Measurements from ENCODE around the gene RAET1E. TPM values are rescaled to one million over a fixed set of nuclear protein-coding genes. Genes with fewer than 3 reads are reported as not detected.

Gene RAET1E
- total and polyA plus RNA-seq, 7 donors, result 0.15 to 0.33 TPM; not detected in 5

- no peak overlapping the region for H3K4me3 ChIP-seq
- intact Hi-C loops (cut with DNase I), result loop anchor here (5.0 kb wide), 1 partner anchor 143 kb away; the partner anchor contains the start of gene LATS1
- H3K36me3 ChIP-seq, result no peaks in the 10 kb centered on the region
- no peak for DNase-seq
- no peak for TF ChIP-seq POLR2AphosphoS5 (IDR thresholded peaks at IDR 0.05)
- no peak for TF ChIP-seq EP300 (IDR thresholded peaks at IDR 0.05)
- no peak for TF ChIP-seq CTCF (IDR thresholded peaks at IDR 0.05)
- no peak for TF ChIP-seq POLR2A (IDR thresholded peaks at IDR 0.05)
- WGBS, 2 donors, result 95 to 98% methylated on average over 5 of the region's 5 CpGs
- no peaks in the 10 kb centered on the region for H3K9me3 ChIP-seq
- H3K27me3 ChIP-seq, result no peaks in the 10 kb centered on the region
- peaks cover 0 to 30% (median 19%) of the 10 kb centered on the region in 4 donors for H3K4me1 ChIP-seq
- H3K27ac ChIP-seq, result no peak overlapping the region
Observed at GRCh38 chr6:149860513-149860833, 37.4 kb downstream of the RAET1E start.

- intact Hi-C loops (cut with DNase I), result loop anchor here (5.0 kb wide), 1 partner anchor 143 kb away; the partner anchor contains the start of gene LATS1
- Histone ChIP-seq H3K36me3 (no peaks in the 10 kb centered on the region), H3K27ac (no peak overlapping the region), H3K4me1 (peaks cover 0 to 33% (median 22%) of the 10 kb centered on the region in 4 donors), H3K9me3 (no peaks in the 10 kb centered on the region), H3K27me3 (no peaks in the 10 kb centered on the region), H3K4me3 (no peak overlapping the region)
- WGBS, 2 donors, result 91 to 94% methylated on average over 3 of the region's 3 CpGs
- no peak for DNase-seq
- TF ChIP-seq POLR2AphosphoS5 (IDR thresholded peaks at IDR 0.05) (no peak), CTCF (IDR thresholded peaks at IDR 0.05) (no peak)
Observed at GRCh38 chr6:149859938-149860337, 38.0 kb downstream of the RAET1E start.

GRCh38 chr6:149859368-149859767, 38.5 kb downstream of the RAET1E start:
- Histone ChIP-seq H3K27me3 (no peaks in the 10 kb centered on the region), H3K4me3 (no peak overlapping the region), H3K27ac (no peak overlapping the region), H3K36me3 (no peaks in the 10 kb centered on the region), H3K4me1 (peaks cover 0 to 31% (median 18%) of the 10 kb centered on the region in 4 donors), H3K9me3 (no peaks in the 10 kb centered on the region)
- WGBS, 2 donors, result 66 to 81% methylated on average over 7 of the region's 7 CpGs
- TF ChIP-seq CTCF (IDR thresholded peaks at IDR 0.05), result no peak
- TF ChIP-seq POLR2AphosphoS5 (IDR thresholded peaks at IDR 0.05), result no peak
- no peak for TF ChIP-seq POLR2A (IDR thresholded peaks at IDR 0.05)
- no peak for TF ChIP-seq EP300 (IDR thresholded peaks at IDR 0.05)
- DNase-seq, result no peak
- intact Hi-C loops (cut with DNase I), result no loop called here

- H3K4me3 ChIP-seq, result no peak overlapping the region
- 57 to 76% methylated on average over 5 of the region's 5 CpGs for WGBS, 2 donors
- no peaks in the 10 kb centered on the region for H3K36me3 ChIP-seq
- TF ChIP-seq CTCF (IDR thresholded peaks at IDR 0.05) (no peak), EP300 (IDR thresholded peaks at IDR 0.05) (no peak), POLR2AphosphoS5 (IDR thresholded peaks at IDR 0.05) (no peak), POLR2A (IDR thresholded peaks at IDR 0.05) (no peak)
- DNase-seq, result no peak
- intact Hi-C loops (cut with DNase I), result no loop called here
- no peaks in the 10 kb centered on the region for H3K9me3 ChIP-seq
- H3K27me3 ChIP-seq, result no peaks in the 10 kb centered on the region
- H3K27ac ChIP-seq, result no peak overlapping the region
- peaks cover 0 to 26% (median 12%) of the 10 kb centered on the region in 4 donors for H3K4me1 ChIP-seq
Observed at GRCh38 chr6:149857541-149857940, 40.4 kb downstream of the RAET1E start.

All from sigmoid colon (tissue), 7 donors.